Natural killer cell treated with Interleukin-12 subunit alpha and Interleukin-12 subunit beta and Interleukin-15 and Interleukin-18, amount 100 ng/mL, for 72 hours (primary cell): ENCODE measurements around the gene TMEM117. TPM values are rescaled to one million over a fixed set of nuclear protein-coding genes. Genes with fewer than 3 reads are reported as not detected.
A peak's percentile ranks its signal among the peaks of the same experiment; 100 is the strongest.

Experiments
- ATAC-seq, 2 donors: fragments of 150-1000 bp; cut with Tn5 transposase in 1 of 2; sonication (Bioruptor Pico), chemical (Tn5 transposase) in 1 of 2; 2 replicates each; pipeline ENCODE4 v1.10.0; 2021
- DNase-seq: peaks from one replicate; pipeline ENCODE4 v3.0.0; 2022; ENCODE audit warnings: low spot score
- H3K27ac Mint-ChIP-seq, 2 donors: 1 replicate in 1 of 2; 2 replicates in 1 of 2; pipeline ENCODE4 v1.8.0; 2022; ENCODE audit warnings: mixed read lengths in 2 of 2, mild to moderate bottlenecking in 1 of 2, moderate library complexity in 1 of 2
- H3K27me3 Mint-ChIP-seq, 2 donors: 1 replicate in 1 of 2; 2 replicates in 1 of 2; pipeline ENCODE4 v1.8.0; 2022; ENCODE audit warnings: mixed read lengths in 2 of 2
- H3K36me3 Mint-ChIP-seq: one replicate; pipeline ENCODE4 v1.8.0; 2022; ENCODE audit warnings: mixed read lengths
- H3K4me1 Mint-ChIP-seq, 2 donors: 1 replicate in 1 of 2; 2 replicates in 1 of 2; pipeline ENCODE4 v1.8.0; 2022; ENCODE audit warnings: low read depth in 2 of 2, mixed read lengths in 2 of 2, mild to moderate bottlenecking in 1 of 2
- H3K4me3 Mint-ChIP-seq: one replicate; pipeline ENCODE4 v1.8.0; 2022; ENCODE audit warnings: mixed read lengths
- H3K9me3 Mint-ChIP-seq: 2 replicates; pipeline ENCODE4 v1.8.0; 2022; ENCODE audit warnings: mixed read lengths
- total RNA-seq, 2 donors: library from RNA; stranded (reverse); gene quantifications; one replicate each; pipeline ENCODE4 v1.2.3, GENCODE V29; 2022

The TMEM117 gene
- 1 to 10 TPM; 2.4 to 5.0 TPM for total RNA-seq

DNA sequence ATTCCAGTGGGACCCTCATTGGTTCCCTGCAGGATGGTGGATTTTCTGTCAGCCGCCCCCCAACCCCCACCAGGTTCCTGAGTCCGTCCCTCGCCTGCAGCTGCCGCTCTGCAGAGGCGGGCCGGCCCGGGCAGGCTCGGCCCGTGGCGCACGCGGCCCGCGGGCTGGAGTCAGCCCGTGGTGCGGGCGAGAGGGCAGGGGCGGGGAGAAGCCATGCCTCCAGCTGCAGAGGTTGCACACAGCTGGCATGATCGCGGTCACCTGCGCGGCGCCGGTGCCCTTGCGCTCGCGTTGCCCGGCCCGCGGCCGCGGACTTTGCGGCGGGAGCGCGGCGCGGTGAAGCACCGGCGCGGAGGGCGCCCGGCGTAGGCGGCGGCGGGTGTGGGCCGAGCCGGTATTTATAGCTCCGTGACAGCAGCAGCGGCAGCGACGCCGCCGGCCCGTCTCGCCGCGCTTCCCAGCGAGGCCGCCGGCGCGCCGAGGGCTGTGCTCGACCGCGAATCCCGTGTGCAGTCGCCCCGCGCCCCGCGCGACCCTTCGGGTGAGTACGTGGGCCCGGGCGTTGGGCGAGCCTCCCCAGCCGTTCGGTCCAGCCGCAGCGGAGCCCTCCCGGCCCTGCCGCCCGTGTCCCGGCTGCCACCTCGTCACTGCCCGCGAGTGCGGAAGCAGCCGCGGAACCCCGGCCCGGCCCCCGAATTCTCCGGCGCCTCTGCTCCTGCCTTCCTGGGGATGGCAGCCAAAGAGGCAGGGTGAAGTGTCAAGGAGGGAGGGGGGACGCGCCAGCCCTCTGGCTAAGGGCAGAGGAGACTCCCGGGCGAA, at the start of gene TMEM117:
TSS of gene TMEM117 (plus strand) at position 426 of the 819 bp plus-strand sequence.
- ATAC-seq (peak; percentile 83 to 88), DNase-seq (peak; percentile 66)
- no peaks in the 10 kb centered on the region for H3K36me3 Mint-ChIP-seq
- H3K4me3 Mint-ChIP-seq = peak within 1 kb of the TSS; percentile 83
- peaks cover 0 to 6% of the 10 kb centered on the region in 2 donors for H3K27me3 Mint-ChIP-seq
- H3K9me3 Mint-ChIP-seq = no peaks in the 10 kb centered on the region
- H3K4me1 Mint-ChIP-seq = peaks cover 30 to 42% of the 10 kb centered on the region in 2 donors
- peak within 1 kb of the TSS; percentile 55 to 83 for H3K27ac Mint-ChIP-seq

DNA sequence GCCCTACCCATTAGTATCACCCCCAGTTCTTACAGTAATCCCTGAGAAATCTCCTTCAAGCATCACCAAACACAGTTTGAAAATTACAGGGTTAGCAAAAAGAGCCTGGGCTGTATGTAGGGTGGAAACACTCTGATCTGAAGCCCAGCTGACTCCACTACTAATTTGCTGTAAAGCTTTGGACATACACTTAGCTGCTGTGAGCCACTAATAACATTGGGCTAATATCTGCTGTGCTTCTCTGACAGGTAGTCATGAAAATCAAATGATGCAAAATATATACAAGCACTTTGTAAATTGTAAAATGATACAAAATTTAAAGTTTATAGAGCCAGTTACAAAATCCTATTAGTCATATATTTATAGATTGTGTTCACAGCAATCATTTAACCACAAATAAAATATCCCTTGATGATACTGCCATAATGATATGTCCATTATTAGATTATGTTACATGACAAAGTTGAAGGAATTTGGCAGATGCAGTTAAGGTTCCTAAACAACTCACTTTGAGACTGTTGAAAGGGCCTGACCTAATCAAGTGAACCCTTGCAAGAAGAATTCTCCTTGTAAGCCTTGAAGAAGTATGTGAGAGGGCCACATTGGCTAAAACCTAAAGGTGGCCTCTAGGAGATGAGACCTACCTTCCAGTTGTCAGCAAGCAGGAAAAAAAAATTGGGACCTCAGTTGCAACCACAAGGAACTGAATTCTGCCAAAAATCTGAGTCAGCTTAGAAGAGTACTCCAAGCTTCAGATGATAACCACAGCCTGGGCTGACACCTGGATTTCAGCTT, 48.8 kb upstream of the TMEM117 start:
- no peak overlapping the region for H3K27ac Mint-ChIP-seq
- no peak overlapping the region for H3K4me3 Mint-ChIP-seq
- H3K4me1 Mint-ChIP-seq = peaks cover 0 to 4% of the 10 kb centered on the region in 2 donors
- ATAC-seq (no peak), DNase-seq (no peak)
- no peaks in the 10 kb centered on the region for H3K27me3 Mint-ChIP-seq
- H3K9me3 Mint-ChIP-seq = no peaks in the 10 kb centered on the region
- H3K36me3 Mint-ChIP-seq = peaks cover 10% of the 10 kb centered on the region

DNA sequence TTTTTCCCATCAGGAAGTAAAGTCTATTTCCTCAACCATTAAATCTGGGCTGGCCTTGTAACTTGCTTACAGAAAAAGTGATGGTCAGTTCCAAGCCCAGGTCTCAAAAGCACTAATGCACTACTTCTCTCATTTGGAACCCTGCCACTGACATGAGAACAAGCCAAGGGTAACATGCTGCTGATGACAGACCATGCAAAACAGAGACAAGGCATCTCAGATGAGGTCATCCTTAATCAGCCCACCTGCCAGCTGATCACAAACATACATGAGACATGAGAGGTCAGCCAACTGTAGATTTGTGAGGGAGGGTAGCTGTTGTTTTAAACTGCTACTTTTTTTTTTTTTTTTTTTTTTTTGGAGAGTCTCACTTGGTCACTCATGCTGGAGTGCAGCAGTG, 45.9 kb upstream of the TMEM117 start:
- DNase-seq (no peak), ATAC-seq (no peak)
- H3K9me3 Mint-ChIP-seq = no peaks in the 10 kb centered on the region
- H3K4me3 Mint-ChIP-seq = no peak overlapping the region
- H3K27ac Mint-ChIP-seq = no peak overlapping the region
- H3K36me3 Mint-ChIP-seq = peaks cover 6% of the 10 kb centered on the region
- peaks cover 0 to 4% of the 10 kb centered on the region in 2 donors for H3K4me1 Mint-ChIP-seq
- H3K27me3 Mint-ChIP-seq = no peaks in the 10 kb centered on the region

DNA sequence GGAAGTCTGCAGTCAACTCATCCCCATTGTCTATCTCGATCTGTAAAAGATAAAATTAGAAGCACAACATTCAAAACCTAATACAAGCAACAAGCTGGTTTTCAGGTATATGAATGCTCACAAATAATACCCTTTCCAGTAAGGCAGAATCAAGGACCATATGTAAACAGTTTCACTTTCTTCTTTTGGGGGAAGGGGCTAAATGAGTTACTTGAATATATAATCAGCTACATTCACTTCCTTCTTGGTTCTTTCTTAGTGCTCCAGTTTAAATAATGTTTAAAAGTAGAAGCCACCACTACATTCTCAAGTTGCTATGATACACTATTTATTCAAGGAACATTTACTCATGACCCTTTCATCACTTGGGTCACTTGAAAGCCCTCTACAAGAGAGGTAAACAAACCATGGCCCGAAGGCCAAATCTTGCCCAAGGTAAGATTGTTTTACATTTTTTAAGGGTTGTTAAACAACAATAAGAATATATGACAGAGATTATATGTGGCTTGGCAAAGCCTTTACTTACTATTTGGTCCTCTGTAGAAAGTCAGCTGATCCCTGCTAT, 40.1 kb upstream of the TMEM117 start:
- Mint-ChIP-seq H3K4me3 (no peak overlapping the region), H3K36me3 (peaks cover 28% of the 10 kb centered on the region), H3K27ac (no peak overlapping the region), H3K4me1 (peaks cover 0 to 6% of the 10 kb centered on the region in 2 donors), H3K9me3 (no peaks in the 10 kb centered on the region), H3K27me3 (no peaks in the 10 kb centered on the region)
- ATAC-seq (no peak), DNase-seq (no peak)

DNA sequence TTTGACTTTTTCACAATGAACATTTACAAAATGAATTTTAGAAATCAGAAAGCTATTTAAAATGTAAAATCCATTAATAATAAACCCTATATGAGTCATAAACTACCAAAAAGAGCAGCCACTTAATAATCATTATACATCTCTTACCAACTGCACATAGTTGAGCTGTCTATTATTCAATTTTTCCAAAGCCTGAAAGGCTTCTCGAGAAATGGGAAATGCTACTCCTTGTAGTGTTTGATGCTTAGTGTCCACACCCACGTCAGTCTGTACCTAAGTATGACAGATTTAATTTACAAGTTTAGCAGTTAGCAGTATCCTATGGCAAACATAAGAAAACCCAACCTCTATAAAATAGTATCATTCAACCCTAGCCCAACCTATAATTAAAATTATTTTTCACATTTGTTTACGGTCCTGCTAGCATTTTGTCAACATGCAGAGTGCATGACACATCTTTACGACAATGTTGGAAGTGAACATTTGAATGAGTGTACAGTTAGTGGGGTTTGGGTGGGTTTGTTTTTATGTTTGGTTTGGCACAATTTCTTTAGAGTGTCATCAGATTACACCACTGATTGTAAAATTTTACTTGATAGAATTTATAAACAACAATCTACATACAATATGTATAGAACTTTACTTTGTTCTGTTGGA, 38.2 kb upstream of the TMEM117 start:
- Mint-ChIP-seq H3K4me3 (no peak overlapping the region), H3K9me3 (no peaks in the 10 kb centered on the region), H3K27me3 (no peaks in the 10 kb centered on the region), H3K4me1 (peaks cover 0 to 2% of the 10 kb centered on the region in 2 donors), H3K27ac (no peak overlapping the region), H3K36me3 (peaks cover 21% of the 10 kb centered on the region)
- no peak for DNase-seq
- ATAC-seq = no peak

DNA sequence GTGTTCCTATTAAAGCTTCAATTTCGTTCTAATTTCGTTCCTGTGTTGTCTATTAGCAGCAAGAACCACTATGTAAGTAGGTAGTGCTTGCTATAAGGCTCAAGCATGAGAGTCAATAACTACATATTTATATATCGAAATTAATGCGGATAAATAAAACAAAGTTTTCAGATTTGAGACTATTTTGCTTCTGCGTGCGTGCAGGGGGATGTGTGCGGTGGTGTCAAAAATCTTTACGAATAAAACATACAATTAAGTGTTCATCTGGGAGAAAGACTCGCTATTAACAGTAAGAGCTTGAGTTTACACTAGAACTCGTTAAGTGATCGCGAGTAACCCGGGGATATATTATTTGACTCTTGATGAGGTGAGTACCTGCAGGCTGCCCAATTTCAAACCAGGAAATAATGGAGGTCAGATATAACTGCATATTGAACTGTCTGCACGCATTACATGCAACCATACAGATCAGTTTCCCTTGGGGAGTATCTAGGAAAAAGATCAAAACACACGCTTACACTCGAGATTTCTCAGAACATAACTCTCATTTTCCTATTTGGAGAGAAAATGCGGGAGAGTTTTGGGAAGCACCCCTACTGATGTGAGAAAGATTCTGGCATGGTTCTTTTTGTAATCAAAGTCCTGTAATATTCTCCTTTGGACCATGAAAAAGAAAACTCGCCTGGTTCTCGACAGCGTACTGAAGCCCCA, 30.6 kb upstream of the TMEM117 start:
- ATAC-seq = no peak
- no peak for DNase-seq
- peaks cover 0 to 3% of the 10 kb centered on the region in 2 donors for H3K27me3 Mint-ChIP-seq
- peaks cover 12 to 24% of the 10 kb centered on the region in 2 donors for H3K4me1 Mint-ChIP-seq
- H3K27ac Mint-ChIP-seq = peak overlapping the region; percentile 92 to 95
- peaks cover 7% of the 10 kb centered on the region for H3K36me3 Mint-ChIP-seq
- peak overlapping the region; percentile 87 for H3K4me3 Mint-ChIP-seq
- H3K9me3 Mint-ChIP-seq = no peaks in the 10 kb centered on the region

DNA sequence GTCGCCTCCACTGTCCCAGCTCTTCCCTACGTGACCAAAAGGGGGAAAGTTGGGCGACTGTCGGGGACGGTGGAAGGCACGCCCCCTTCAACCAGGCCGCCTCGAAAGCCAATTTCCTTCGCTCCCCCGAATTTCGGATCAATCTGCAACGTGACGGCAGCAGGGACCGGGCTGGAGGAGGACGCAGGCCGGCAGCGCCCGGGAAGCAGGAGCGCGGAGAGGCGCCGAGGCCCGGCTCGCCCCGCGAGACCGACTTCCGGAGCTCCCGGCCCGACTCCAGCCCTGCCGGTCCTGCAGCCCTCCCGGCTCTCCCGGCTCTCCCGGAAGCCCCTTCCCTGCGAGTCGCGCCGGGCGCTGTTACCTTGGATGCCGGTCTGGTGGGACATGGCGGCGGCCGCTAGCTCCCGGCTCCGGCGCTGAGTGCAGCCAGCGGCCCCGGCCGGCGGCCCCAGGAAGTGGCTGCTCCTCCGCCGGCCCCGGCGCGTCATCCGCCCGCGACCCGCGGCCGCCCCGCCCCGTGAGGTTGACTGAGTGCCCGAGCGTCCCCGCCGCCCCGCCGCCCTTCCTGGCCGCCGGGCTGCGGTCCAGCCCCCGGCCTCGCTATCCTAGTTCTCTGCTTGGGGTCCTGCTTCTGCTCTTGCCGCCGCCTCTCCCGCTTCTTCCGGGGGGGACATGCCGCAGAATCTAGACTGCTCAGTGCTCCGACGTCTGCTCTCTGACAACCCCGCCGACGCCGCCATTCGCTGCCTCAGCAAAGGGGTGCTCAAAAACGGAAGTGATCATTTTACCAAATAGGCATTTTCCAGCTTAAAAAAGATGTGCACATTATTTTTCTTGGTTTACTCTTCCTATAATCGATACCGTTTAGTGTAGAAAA, 29.8 kb upstream of the TMEM117 start, which contains the start of gene TWF1:
TSS of gene TWF1 (minus strand) at position 458 of the 877 bp plus-strand sequence. CDS start at position 386, 72 bp downstream.
- H3K27me3 Mint-ChIP-seq = peaks cover 0 to 4% of the 10 kb centered on the region in 2 donors
- ATAC-seq = peak; percentile 99
- peak within 1 kb of the TSS; percentile 87 for H3K4me3 Mint-ChIP-seq
- DNase-seq = peak; percentile 91
- H3K9me3 Mint-ChIP-seq = no peaks in the 10 kb centered on the region
- peak within 1 kb of the TSS; percentile 92 to 95 for H3K27ac Mint-ChIP-seq
- peaks cover 5% of the 10 kb centered on the region for H3K36me3 Mint-ChIP-seq
- H3K4me1 Mint-ChIP-seq = peaks cover 12 to 24% of the 10 kb centered on the region in 2 donors

DNA sequence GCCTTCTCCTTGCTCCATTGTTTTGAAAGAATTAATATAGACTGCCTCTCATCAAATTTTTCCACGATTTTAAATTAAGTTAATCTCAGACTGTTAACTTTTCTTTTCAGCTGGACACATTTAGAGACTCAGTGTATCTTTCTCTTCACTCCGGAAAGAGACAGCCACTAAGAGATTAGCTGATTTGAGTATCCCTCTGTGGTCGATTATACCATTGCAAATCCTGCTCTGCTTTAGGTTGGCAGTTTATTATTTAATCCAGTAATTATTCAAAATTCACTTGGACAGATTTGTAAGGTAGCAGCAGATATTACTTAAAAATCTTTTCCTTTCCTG, 29.2 kb upstream of the TMEM117 start:
- peaks cover 12 to 24% of the 10 kb centered on the region in 2 donors for H3K4me1 Mint-ChIP-seq
- no peaks in the 10 kb centered on the region for H3K9me3 Mint-ChIP-seq
- H3K36me3 Mint-ChIP-seq = peaks cover 5% of the 10 kb centered on the region
- H3K4me3 Mint-ChIP-seq = peak overlapping the region; percentile 87
- ATAC-seq = no peak
- H3K27me3 Mint-ChIP-seq = peaks cover 0 to 8% of the 10 kb centered on the region in 2 donors
- DNase-seq = no peak
- peak overlapping the region; percentile 92 to 95 for H3K27ac Mint-ChIP-seq

DNA sequence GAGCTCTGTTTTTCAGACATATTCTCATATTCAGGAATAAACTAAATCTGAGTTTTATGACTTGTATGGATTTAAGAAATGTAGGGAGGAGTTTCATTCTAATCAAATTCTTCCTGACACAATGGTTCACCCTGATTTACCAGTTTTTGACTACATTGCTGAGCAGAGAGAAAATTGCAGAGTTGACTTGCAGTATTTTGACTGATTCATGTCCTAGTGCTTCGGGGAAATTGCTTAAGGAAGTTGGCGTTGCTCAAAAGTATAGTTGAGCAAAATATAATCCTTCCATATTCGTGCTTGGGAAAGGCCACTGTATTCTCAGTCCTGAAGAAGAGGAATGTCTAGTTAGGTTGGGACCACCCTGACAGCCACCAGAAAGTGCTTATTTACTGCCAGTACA, 28.5 kb upstream of the TMEM117 start:
- Mint-ChIP-seq H3K4me3 (peak overlapping the region; percentile 87), H3K27ac (peak overlapping the region; percentile 92 to 95), H3K27me3 (peaks cover 0 to 8% of the 10 kb centered on the region in 2 donors), H3K4me1 (peaks cover 12 to 24% of the 10 kb centered on the region in 2 donors), H3K9me3 (no peaks in the 10 kb centered on the region), H3K36me3 (peaks cover 5% of the 10 kb centered on the region)
- DNase-seq = no peak
- ATAC-seq = no peak

DNA sequence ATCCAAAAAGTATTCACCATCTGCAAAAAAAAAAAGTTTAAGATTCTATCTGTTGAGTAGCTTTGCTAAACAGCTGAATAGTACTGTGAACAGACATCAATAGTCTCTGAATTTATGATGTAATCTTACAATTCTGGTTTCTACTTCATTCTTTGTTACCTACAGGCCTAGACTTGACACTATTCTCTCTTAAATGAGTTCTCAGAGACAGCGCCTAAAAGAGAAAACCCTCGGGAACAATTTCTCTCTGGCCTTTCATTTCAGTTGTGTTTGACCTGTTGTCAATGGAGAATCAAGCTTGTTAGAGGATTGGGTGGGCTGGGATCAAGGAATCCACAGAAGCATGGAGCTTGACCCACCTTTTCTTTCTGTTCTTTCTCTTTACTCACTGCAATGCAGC, 23.8 kb upstream of the TMEM117 start:
- Mint-ChIP-seq H3K4me3 (no peak overlapping the region), H3K9me3 (no peaks in the 10 kb centered on the region), H3K27ac (no peak overlapping the region), H3K4me1 (peaks cover 7 to 12% of the 10 kb centered on the region in 2 donors), H3K27me3 (peaks cover 22 to 28% of the 10 kb centered on the region in 2 donors), H3K36me3 (no peaks in the 10 kb centered on the region)
- ATAC-seq (no peak), DNase-seq (no peak)

DNA sequence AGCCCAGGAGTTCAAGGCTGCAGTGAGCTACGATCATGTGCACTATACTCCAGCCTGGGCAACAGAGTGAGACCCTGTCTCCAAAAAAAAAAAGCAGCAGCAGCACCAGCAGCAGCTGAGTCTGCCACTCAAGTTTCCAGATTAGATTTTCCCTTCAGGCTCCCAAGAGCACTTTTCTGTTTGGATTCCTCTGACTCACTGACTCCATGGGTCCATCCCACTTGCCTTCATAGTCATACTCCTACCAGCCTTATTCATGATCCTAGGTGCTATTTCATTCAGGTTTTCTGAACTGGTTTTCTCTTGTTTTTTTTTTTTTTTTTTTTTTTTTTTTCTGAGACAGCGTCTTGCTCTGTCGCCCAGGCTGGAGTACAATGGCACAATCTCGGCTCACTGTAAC, 23.0 kb upstream of the TMEM117 start:
- H3K9me3 Mint-ChIP-seq = no peaks in the 10 kb centered on the region
- peaks cover 22 to 28% of the 10 kb centered on the region in 2 donors for H3K27me3 Mint-ChIP-seq
- H3K36me3 Mint-ChIP-seq = no peaks in the 10 kb centered on the region
- no peak overlapping the region for H3K27ac Mint-ChIP-seq
- DNase-seq = no peak
- peaks cover 7 to 8% of the 10 kb centered on the region in 2 donors for H3K4me1 Mint-ChIP-seq
- no peak for ATAC-seq
- no peak overlapping the region for H3K4me3 Mint-ChIP-seq

DNA sequence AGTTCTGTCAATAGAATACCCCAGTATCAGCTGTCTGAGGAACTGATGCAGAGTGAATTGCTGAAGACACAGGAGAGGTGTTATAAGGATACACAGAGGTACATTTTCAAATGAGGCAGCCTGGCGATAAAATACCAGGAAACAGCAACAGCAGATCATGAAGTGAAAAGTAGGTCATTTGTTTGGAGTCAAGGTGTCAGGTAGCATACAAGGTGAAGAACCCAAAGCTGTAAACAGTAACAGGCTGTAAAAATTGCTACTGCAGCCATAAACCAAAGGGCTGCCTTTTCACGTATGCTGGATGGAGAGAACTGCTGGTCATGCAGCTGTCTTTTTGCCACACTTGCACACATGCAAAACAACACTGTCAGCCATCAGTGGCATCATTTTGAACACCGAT, 20.5 kb upstream of the TMEM117 start:
- Mint-ChIP-seq H3K36me3 (no peaks in the 10 kb centered on the region), H3K27me3 (peaks cover 22 to 28% of the 10 kb centered on the region in 2 donors), H3K27ac (no peak overlapping the region), H3K9me3 (no peaks in the 10 kb centered on the region), H3K4me3 (no peak overlapping the region), H3K4me1 (peaks cover 7 to 8% of the 10 kb centered on the region in 2 donors)
- ATAC-seq (no peak), DNase-seq (no peak)
